Activated CD4-positive, CD25-positive, alpha-beta regulatory T cell treated with anti-CD3 and anti-CD28 coated beads, Interleukin-2, amount 50 U/mL, for 72 hours (primary cell): ENCODE data around the gene GATAD1.
"Not testable (repeated sequence)": the region's sequence is repeated elsewhere in the genome, so short reads cannot be mapped to it uniquely, and the experiment has no call there.

ENCODE experiments used
- DNase-seq: peaks from one replicate; pipeline ENCODE4 v3.0.0; 2021

The GATAD1 gene

DNA sequence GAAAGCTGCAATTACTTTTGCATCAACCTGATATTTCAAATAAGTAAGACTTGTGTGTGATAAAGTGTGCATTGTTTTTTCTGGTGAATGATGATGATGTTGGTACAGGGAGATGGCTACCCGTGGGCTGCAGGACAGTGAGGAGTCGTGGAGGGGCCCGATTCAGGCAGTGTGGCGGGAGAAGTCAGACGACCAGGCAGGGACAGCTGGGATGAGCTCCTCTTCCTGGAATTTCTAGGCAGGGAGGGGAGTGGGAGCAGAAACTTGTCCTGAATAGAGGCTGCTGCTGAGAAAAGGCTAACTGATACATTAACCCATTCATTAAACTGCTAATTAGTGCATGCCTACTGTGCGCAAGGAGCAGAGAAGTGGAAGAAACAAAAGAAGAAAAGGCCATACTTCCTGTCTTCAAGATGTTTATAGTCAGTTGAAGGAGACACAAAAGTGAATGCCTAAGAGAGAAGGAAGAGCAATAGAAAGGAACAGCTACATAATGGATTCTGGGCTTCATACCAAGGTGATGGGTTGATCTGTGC lies 9.3 kb upstream of the GATAD1 start:
- DNase-seq, result no peak

DNA sequence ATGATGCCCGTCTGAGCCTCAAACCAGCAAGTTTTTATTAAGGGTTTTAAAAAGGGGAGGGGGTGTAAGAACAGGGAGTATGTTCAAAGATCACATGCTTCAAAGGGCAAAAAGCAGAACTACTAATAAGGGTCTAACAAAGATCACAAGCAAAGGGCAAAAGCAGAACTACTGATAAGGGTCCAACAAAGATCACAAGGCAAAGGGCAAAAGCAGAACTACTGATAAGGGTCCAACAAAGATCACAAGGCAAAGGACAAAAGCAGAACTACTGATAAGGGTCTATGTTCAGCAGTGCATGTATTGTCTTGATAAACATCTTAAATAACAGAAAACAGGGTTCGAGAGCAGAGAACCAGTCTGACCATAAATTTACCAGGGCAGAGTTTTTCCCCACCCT lies 4.6 kb upstream of the GATAD1 start:
- DNase-seq, result not testable (repeated sequence)

DNA sequence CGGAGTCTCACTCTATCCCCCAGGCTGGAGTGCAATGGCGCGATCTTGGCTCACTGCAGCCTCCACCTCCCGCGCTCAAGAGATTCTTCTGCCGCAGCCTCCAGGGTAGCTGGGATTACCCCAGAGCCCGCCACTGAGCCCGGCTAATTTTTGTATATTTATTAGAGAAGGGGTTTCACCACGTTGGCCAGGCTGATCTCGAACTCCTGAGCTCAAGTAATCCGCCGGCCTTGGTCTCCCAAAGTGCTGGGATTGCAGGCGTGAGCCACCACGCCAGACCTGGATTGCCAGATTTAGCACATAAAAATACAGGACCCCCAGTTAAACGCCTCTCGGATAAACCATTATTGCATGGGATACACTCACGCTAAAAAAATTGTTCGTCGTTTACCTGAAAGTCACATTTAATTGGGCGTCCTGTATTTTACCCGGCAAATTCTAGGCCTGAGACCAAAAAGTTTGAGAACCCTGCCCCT lies 375 bp upstream of the GATAD1 start:
- no peak for DNase-seq

DNA sequence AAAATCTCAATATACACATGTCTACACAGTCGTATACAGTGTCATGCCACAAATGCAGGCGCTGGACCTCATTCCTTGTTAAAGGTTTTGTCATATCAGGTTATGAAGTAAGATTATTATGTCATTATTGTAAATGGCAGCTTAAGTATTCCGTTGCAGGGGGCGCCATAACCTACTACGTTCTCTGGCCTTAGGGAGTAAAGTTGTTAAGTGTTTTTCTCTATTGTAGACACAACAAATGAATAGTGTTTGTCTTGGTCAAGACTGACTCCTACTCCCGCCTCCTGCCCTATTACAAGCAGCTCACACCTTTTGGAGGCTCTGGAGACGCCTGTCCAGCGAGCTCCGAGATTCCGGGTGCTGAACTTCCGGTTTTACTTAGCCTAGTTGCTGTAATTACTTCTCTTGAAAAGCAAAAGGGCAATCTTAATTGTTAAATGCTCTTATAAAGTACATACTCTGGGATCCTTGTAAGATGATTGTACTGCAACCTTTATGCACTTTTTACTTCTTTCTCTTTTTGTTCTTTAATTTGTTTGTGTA lies 994 bp downstream of the GATAD1 start:
- peak; percentile 42 for DNase-seq

DNA sequence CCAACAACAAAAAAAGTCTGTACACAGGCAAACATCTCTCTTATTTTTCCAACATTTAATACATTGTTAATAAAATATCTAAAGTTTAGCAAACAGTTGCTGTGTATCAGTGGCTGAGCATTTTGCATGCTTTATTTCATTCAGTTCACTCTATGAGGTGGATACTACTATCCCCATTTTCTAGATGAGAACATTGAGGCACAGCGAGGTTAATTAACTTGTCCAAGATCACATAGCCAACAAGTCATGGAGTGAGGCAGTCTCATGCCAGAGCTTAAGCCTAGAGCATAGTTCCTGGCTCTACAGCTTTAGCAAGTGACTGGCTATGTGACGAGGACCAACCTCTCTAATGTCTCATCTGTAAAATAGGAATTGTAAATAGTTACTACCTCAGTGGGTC lies 4.4 kb downstream of the GATAD1 start:
- no peak for DNase-seq

DNA sequence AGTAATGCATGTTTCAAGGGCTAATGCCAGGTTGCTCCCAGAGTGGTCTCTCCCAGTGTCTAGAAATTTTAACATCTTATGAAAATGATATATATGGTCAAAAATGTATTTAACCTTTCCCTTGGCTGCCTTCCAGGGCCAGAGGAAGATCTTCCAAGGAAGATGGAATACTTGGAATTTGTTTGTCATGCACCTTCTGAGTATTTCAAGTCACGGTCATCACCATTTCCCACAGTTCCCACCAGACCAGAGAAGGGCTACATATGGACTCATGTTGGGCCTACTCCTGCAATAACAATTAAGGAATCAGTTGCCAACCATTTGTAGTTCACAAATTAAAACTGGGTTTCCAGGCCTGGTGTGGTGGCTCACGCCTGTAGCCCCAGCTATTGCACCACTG lies 9.0 kb downstream of the GATAD1 start:
- DNase-seq, result no peak

DNA sequence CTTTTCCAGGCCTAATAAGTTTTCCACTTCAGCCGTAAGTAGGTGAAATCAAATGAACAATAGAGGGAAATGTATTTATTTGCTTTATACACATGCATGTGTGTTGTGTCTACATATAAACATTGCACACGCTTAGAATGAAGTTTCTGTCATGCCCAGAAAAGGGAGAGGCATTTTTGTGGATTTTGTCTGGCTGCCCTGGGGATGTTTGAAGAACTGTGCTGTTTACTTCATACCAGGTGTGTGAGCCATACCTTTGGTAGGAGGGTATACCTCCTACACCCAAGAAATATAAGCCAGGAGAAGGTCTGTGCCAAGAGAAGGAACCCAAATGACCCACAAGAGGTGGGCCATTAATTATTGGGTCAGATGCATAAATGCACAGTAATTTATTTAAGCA lies 12.8 kb downstream of the GATAD1 start:
- DNase-seq, result no peak

DNA sequence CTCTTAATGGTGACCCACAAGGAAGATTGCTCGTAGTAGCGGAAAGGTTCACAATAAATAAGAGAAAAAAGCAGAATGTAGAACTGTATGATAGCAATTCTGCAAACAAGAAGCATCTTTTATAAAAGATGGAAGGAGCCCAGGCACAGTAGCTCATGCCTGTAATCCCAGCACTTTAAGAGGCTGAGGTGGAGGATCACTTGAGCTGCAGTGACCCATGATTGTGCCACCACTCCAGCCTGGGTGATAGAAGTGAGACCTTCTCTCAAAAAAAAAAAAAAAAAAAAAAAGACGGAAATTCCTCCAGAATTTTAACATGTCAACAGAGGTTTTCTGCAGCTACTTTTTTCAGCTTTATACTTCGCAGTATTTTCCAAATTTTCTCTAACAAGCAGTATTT lies 13.2 kb downstream of the GATAD1 start:
- no peak for DNase-seq

DNA sequence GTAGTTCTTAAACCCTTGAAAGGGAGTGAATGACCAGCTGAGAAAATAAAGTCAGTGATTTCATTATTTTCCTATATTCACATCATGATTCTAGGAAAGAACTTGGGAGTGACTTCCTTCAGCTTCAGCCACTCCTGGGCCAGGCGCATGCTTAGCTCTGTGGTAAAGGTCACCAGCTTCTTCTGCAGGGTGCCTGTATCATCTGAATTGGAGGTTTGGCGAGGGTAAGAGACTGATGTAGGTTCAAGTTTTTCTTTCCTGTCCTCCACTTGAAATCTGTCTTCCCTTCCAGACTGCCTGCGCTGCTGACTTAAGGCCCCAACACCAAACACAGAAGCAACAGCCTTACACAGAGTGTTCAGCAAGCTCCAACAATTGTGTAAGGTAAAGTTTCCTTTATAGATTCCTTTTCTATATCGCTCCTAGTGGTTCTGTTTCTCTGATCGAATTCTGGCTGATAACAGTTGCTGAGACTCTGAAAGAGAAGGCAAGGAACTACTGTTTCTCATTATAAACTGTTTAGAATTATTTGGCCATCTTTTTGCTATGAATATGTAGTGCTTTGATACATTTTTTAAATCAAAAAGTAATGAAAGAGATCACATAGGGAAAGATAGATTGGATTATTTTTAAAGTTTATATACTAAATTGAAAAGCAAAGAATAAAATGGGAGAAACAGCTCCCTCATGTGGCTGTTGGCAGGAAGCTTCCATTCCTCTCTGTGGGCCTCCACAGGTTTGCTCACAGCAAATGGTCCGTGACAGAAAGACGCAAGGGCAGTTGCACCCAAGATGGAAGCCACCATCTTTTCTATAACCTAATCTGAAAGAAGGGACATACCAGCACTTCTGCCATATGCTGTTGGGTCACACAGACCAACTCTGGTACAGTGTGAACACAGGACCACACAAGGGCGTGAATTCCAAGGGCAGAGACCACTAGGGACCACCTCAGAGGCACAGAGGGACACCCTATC lies 14.0 kb downstream of the GATAD1 start:
- DNase-seq, result no peak

DNA sequence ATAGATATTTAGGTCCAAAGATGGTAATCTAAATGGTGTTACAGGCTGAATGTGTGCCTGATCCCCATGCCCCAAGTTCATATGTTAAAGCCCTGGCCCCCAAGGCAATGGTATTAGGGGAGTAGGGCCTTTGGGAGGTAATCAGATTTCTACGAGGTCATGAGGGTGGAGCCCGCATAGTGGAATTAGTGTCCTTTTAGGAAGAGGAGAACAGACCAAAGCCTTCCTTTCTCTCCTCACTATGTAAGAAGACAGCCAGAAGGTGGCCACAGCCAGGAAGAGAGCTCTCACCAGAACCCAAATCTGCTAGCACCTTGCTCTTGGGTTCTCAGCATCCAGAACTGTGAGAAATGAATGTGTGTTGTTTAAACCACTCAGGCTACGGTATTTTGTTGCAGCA lies 15.3 kb downstream of the GATAD1 start:
- no peak for DNase-seq

DNA sequence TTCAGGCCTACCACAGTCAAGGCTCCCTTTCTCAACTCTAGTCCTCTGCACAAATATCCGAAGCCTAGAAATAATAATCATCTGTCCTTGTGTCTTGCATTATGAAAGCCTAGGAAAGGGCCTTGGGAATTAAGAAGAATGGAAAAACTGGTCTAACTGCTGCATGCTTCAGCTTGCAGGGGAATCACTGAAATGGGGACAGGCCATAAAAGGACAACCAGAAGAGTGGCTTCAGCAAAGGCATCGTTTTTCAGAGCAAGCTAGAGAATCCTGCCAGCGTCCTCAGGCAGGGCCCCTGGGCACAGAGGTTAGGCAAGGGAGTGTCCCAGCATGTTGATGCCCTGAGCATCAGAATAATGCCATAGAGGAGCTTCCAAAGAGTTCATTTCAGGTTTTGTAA lies 17.2 kb downstream of the GATAD1 start:
- no peak for DNase-seq

DNA sequence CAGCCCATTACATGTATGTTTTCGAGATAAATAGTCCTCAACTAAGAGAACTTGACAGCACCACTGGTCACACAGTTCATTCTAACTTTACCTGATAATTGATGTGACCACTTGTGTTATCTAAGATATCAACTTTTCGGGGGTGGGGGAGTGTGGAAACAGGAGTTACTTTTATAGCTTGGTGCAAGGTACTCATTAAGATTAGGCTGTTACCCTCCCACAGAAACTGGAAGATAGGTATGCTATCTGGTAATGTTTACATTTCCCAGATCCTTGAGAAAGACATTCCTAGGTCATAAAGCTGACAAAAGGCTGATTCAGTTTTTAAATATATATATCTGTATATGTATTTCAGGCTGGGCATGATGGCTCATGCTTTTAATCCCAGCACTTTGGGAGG lies 19.4 kb downstream of the GATAD1 start:
- no peak for DNase-seq

DNA sequence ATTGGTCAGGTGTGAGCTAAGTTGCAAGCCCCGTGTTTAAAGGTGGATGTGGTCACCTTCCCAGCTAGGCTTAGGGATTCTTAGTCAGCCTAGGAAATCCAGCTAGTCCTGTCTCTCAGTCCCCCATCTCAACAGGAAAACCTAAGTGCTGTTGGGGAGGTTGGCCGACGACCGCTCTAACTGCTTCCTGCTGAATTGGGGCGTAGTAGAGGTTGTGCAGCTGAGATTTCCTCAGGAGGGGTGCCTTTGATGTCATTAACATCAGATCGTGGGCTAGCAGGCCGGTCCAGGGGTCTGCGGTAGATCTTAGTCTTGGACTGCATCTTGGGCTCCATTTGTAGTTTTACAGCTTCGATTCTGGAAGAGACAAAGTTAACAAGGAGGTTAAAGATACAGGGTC lies 21.3 kb downstream of the GATAD1 start:
- DNase-seq, result not testable (repeated sequence)

DNA sequence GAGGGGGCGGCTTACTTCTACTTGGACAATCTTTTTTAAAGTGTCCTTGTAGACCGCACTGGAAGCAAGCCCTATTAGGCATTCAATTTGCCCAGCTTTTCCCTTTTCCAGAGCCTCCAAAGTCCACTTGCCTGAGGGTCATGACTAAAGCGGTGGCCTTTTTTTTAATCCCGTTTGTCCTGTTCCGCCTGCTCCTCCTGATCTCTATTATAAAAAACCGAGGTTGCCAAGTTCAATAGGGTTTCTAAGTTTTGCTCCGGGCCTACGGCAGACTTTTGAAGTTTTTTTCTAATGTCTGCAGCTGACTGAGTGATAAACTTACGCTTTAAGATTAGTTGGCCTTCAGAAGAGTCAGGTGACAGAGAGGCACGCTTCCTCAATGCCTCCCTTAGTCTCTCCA lies 26.7 kb downstream of the GATAD1 start:
- not testable (repeated sequence) for DNase-seq

DNA sequence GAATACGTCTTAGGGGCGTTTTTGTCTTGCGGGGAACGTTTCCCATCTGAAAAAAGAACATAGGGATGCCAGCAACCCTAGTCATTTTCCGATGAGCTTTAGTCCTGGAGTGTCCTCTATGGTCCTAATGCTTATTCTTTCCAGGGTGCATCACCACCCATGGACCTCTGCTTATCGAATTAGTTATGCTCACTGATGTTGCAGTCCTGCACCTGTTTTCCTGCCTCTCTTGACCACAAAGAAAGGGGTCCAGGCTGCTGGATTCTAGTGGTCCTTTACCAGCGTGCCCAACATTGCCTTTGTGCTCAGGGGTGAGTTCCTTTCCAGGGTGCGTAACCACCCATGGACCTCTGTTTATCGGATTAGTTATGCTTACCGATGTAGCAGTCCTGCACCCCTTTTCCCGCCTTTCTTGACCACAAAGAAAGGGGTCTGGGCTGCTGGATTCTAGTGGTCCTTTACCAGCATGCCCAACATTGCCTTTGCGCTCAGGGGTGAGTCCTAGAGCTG lies 28.0 kb downstream of the GATAD1 start:
- DNase-seq, result not testable (repeated sequence)

DNA sequence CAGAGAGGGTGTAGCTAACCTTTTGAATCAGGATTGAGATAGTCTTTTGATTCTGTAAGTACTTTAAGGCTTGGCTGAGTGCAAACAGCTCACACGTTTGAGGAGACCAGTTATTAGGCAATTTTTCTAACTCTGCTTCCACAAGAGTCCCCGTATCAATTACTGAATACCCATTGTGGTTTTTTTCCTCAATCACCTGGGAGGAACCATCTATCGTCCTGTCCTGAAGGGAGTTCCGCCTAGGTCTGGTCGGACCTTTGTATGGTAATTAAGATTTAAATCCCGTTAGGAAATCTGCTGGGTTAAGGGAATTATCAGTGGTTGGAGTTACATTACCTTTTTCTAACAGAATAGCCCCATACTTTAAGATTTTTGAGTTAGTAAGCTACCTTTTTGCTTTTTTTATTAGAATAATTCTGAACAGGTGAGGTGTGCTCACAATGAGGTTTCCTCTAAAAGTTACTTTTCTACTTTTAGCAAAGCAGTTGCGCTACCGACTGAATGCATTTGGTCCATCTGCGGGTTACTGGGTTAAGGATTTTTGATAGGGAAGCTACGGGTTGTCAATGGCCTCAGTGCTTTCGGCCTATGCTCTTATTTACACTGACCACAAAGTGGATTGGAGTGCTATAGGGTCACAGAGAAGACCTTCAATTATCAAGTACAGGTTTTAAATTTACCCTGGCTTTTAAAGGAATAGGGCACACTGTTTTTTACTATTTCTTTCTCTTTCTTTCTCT lies 28.7 kb downstream of the GATAD1 start:
- DNase-seq, result not testable (repeated sequence)

DNA sequence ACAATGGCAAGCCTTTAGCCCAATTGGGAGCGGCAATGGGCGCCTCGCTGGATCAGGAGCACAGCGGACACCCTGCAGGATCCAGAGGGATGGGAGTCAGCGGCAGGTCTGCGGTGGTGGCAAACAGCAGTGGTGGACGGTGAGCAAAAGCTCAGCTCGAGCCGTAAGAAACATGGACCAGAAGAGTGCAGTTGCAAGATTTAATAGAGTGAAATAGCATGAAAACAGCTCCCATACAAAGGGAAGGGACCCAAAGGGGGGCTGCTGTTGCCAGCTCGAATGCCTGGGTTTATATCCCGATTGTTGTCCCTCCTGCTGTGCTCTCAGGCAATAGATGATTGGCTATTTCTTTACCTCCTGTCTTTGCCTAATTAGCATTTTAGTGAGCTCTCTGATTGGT lies 30.4 kb downstream of the GATAD1 start, which contains the start of gene ERVW-1:
Gene ERVW-1 (minus strand): TSS at position 266 of the 400 bp plus-strand sequence. CDS start 7,565 bp downstream, outside the sequence.
- DNase-seq, result not testable (repeated sequence)

DNA sequence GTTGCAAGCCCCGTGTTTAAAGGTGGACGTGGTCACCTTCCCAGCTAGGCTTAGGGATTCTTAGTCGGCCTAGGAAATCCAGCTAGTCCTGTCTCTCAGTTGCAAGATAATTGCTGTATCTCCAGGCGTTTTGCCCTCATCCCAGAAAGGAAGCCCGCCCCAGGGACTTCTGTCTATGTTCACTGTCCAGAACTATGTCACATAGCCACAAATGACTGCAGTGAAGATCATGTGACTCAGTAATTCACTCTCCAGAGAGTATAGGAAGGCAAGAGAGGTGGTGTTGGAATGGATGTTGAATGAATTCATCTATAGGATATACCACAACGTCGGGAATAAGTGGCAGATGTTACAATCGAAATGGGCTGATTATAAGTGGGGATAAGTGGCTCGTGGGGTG lies 30.8 kb downstream of the GATAD1 start:
- no peak for DNase-seq

DNA sequence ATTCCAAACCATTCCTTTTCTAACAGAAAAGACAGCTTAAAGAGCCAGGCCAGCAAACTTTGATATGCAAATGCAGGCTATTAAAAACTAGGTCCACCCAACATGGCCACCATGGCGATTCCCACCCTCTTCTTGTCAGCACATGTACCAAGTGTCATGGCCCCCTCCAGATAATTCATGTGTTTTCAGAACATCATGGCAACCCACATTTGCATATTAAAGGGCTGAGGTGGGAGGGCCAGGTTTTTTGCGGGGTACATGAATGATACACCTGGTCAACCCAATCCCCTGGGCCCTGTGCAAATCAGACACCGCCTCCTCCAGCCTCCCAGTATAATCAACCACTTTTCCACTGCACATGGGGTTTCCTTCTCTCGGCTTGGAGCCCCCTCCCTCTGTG lies 31.4 kb downstream of the GATAD1 start:
- no peak for DNase-seq

DNA sequence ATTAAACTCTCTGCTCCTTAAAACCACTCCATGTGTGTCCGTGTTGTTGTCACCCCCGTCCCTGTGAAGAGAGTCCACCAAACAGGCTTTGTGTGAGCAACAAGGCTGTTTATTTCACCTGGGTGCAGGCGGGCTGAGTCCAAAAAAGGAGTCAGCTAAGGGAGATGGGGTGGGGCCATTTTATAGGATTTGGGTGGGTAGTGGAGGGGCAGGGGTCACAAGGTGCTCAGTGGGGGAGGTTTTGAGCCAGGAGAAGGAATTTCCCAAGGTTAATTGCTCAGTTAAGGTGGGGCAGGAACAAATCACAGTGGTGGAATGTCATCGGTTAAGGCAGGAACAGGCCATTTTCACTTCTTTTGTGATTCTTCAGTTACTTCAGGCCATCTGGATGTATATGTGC lies 31.9 kb downstream of the GATAD1 start:
- not testable (repeated sequence) for DNase-seq

DNA sequence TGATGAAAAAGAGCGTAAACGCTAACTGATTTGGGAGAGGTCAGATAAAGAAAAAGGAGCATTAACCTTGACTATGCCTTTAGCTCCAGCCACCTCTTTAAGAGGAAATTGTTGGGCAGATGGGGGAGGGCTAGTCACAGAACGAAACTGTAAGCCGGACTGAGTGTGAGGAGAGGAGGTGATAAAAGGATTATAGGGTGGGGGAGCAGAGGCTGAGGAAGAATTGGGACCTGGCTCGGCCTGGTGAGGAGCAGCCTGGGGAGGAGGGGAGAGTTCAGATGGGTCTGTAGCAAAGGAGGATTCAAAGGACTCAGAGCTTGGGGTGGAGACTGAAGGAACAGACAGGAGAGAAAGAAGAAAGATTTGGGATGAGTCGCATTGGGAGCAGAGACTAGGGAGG lies 36.3 kb downstream of the GATAD1 start:
- DNase-seq, result not testable (repeated sequence)

DNA sequence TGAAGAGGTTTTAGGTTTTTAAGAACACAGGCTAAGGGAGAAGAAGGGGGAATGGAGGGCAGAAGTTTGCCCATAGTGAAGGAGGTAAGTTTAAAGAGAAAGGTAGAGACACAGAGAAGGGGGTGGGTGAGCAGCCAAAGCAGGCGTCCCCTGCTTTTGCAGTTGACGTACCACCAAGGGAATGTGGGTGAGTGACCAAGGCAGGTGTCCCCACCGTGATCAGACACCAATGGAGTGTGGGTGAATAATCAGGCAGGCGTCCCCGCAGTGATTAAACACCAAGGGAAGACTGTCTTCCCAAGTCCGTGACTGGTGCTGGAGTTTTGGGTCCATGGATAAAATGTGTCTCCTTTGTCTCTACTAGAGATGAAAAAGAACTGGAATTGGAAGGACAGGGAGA lies 36.9 kb downstream of the GATAD1 start:
- not testable (repeated sequence) for DNase-seq
